ENCODE data around the gene SLU7. TPM values are rescaled to one million over a fixed set of nuclear protein-coding genes. Genes with fewer than 3 reads are reported as not detected.

The SLU7 gene
- polyA plus RNA-seq, 1 donor from 2014 or later = 82.2 TPM

- Histone ChIP-seq H3K9ac (ENCODE audit: low read length) (no peak overlapping the region), H3K27ac (ENCODE audit: low read length) (no peak overlapping the region), H3K4me2 (ENCODE audit: low read length) (no peak overlapping the region), H3K36me3 (ENCODE audit: insufficient read depth, low read length) (no peaks in the 10 kb centered on the region), H4K20me1 (ENCODE audit: insufficient read depth) (no peaks in the 10 kb centered on the region), H3K9me3 (ENCODE audit: low read length) (no peaks in the 10 kb centered on the region), H2AFZ (ENCODE audit: low read depth, low read length) (no peak overlapping the region), H3K9me2 (ENCODE audit: insufficient read depth, low read length) (no peaks in the 10 kb centered on the region), H3K79me2 (replicated peaks; ENCODE audit: insufficient read depth, low read length) (no peaks in the 10 kb centered on the region), H3K4me3 (ENCODE audit: low read length) (no peak overlapping the region), H3K27me3 (ENCODE audit: insufficient read depth, low read depth, low read length) (no peaks in the 10 kb centered on the region), H3F3A (ENCODE audit: insufficient read depth, low read length, poor library complexity, severe bottlenecking) (no peaks in the 10 kb centered on the region)
- TF ChIP-seq EP300 (conservative IDR thresholded peaks at IDR 0.05; ENCODE audit: poor library complexity, severe bottlenecking) = no peak
- no peak for TF ChIP-seq REST (IDR thresholded peaks at IDR 0.05; ENCODE audit: borderline replicate concordance)
- no peak for TF ChIP-seq TAF1 (IDR thresholded peaks at IDR 0.05; ENCODE audit: low read depth)
- no peak for TF ChIP-seq SMC3 (conservative IDR thresholded peaks at IDR 0.05; ENCODE audit: poor library complexity)
- TF ChIP-seq RAD21 (conservative IDR thresholded peaks at IDR 0.05) = no peak
- no peak for TF ChIP-seq MXI1 (conservative IDR thresholded peaks at IDR 0.05; ENCODE audit: poor library complexity, severe bottlenecking)
- TF ChIP-seq CTCF (IDR thresholded peaks at IDR 0.05; ENCODE audit: poor library complexity, severe bottlenecking) = no peak
Measured at GRCh38 chr5:160376416-160376815, 42.5 kb downstream of the SLU7 start.

- no peaks in the 10 kb centered on the region for H3F3A ChIP-seq (ENCODE audit: insufficient read depth, low read length, poor library complexity, severe bottlenecking)
- H3K79me2 ChIP-seq (replicated peaks; ENCODE audit: insufficient read depth, low read length) = no peaks in the 10 kb centered on the region
- H3K4me3 ChIP-seq (ENCODE audit: low read length) = no peak overlapping the region
- no peaks in the 10 kb centered on the region for H4K20me1 ChIP-seq (ENCODE audit: insufficient read depth)
- H3K9me2 ChIP-seq (ENCODE audit: insufficient read depth, low read length) = no peaks in the 10 kb centered on the region
- H3K9me3 ChIP-seq (ENCODE audit: low read length) = no peaks in the 10 kb centered on the region
- no peak overlapping the region for H3K9ac ChIP-seq (ENCODE audit: low read length)
- no peak for TF ChIP-seq EZH2 (IDR thresholded peaks at IDR 0.05; ENCODE audit: borderline replicate concordance, insufficient read depth, low read length, poor library complexity, severe bottlenecking)
- no peak for TF ChIP-seq RAD21 (conservative IDR thresholded peaks at IDR 0.05)
- TF ChIP-seq SMC3 (conservative IDR thresholded peaks at IDR 0.05; ENCODE audit: poor library complexity) = no peak
- no peak for TF ChIP-seq TAF1 (IDR thresholded peaks at IDR 0.05; ENCODE audit: low read depth)
- TF ChIP-seq MXI1 (conservative IDR thresholded peaks at IDR 0.05; ENCODE audit: poor library complexity, severe bottlenecking) = no peak
- TF ChIP-seq EP300 (conservative IDR thresholded peaks at IDR 0.05; ENCODE audit: poor library complexity, severe bottlenecking) = no peak
- TF ChIP-seq POLR2AphosphoS5 (IDR thresholded peaks at IDR 0.05) = no peak
- no peak for TF ChIP-seq REST (IDR thresholded peaks at IDR 0.05; ENCODE audit: borderline replicate concordance)
- TF ChIP-seq CTCF (IDR thresholded peaks at IDR 0.05; ENCODE audit: poor library complexity, severe bottlenecking) = no peak
- H3K4me2 ChIP-seq (ENCODE audit: low read length) = no peak overlapping the region
- no peak overlapping the region for H2AFZ ChIP-seq (ENCODE audit: low read depth, low read length)
- H3K36me3 ChIP-seq (ENCODE audit: insufficient read depth, low read length) = no peaks in the 10 kb centered on the region
- H3K27me3 ChIP-seq (ENCODE audit: insufficient read depth, low read depth, low read length) = peaks cover 1% of the 10 kb centered on the region
- no peak overlapping the region for H3K27ac ChIP-seq (ENCODE audit: low read length)
Measured at GRCh38 chr5:160375701-160376100, 43.2 kb downstream of the SLU7 start.
